ENCODE data around the gene CWC27.
"Not testable (repeated sequence)": the region's sequence is repeated elsewhere in the genome, so short reads cannot be mapped to it uniquely, and the experiment has no call there.

The CWC27 gene

GRCh38 chr5:64807520-64807919 lies 38.8 kb downstream of the CWC27 start:
- no peak overlapping the region for H3K4me3 Mint-ChIP-seq
- no peaks in the 10 kb centered on the region for H3K4me1 Mint-ChIP-seq (ENCODE audit: low read depth)
- no peak for DNase-seq
- H3K27ac Mint-ChIP-seq = no peak overlapping the region
- no peaks in the 10 kb centered on the region for H3K9me3 Mint-ChIP-seq
- H3K36me3 Mint-ChIP-seq (ENCODE audit: low read depth) = peaks cover 32% of the 10 kb centered on the region
- no peaks in the 10 kb centered on the region for H3K27me3 Mint-ChIP-seq

GRCh38 chr5:64811050-64811640 lies 42.4 kb downstream of the CWC27 start:
- Mint-ChIP-seq H3K36me3 (ENCODE audit: low read depth) (peaks cover 51% of the 10 kb centered on the region), H3K27ac (no peak overlapping the region), H3K27me3 (no peaks in the 10 kb centered on the region), H3K4me1 (ENCODE audit: low read depth) (peaks cover 11% of the 10 kb centered on the region), H3K9me3 (no peaks in the 10 kb centered on the region), H3K4me3 (no peak overlapping the region)
- DNase-seq = no peak

DNA sequence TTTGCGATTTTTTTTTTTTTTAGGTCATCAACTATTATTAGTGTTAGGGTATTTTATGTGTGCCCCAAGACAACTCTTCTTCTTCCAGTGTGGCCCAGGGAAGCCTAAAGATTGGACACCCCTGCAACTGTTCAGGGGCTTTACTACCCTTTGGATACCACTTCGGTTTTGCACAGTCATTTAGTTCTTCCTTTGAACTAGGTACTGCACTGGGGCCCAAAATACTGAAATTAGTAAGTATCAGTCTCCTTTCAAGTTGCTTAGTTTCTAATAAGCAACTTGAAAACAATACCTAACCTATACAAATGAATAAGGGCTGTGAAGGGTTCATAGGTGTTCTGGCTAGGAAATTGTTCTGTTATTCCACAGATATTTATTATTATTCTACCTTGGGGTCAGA lies 45.3 kb downstream of the CWC27 start:
- H3K27ac Mint-ChIP-seq = no peak overlapping the region
- no peaks in the 10 kb centered on the region for H3K27me3 Mint-ChIP-seq
- no peak for DNase-seq
- no peak overlapping the region for H3K4me3 Mint-ChIP-seq
- peaks cover 12% of the 10 kb centered on the region for H3K4me1 Mint-ChIP-seq (ENCODE audit: low read depth)
- H3K9me3 Mint-ChIP-seq = no peaks in the 10 kb centered on the region
- peaks cover 55% of the 10 kb centered on the region for H3K36me3 Mint-ChIP-seq (ENCODE audit: low read depth)

DNA sequence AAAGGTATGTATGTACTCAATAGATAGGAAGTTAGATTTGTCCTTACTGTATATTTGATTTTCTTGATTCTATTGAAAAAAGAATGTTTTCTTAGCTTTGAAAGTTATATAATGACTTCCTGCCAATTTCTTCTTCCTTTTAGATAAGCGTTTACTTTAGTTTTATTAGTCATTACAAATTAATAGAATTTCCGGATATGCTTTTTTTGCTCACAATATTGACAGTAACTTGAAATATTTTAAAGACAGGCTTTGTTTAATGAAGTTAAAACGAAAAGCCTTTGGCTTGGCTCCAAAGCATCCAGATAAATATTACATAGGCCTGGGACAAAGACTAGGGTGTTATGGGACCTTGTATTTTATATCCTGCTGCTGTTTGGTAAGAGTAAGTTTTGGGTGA lies 49.5 kb downstream of the CWC27 start:
- Mint-ChIP-seq H3K4me1 (ENCODE audit: low read depth) (peaks cover 26% of the 10 kb centered on the region), H3K27me3 (no peaks in the 10 kb centered on the region), H3K36me3 (ENCODE audit: low read depth) (peaks cover 60% of the 10 kb centered on the region), H3K9me3 (no peaks in the 10 kb centered on the region), H3K27ac (no peak overlapping the region), H3K4me3 (no peak overlapping the region)
- DNase-seq = no peak

DNA sequence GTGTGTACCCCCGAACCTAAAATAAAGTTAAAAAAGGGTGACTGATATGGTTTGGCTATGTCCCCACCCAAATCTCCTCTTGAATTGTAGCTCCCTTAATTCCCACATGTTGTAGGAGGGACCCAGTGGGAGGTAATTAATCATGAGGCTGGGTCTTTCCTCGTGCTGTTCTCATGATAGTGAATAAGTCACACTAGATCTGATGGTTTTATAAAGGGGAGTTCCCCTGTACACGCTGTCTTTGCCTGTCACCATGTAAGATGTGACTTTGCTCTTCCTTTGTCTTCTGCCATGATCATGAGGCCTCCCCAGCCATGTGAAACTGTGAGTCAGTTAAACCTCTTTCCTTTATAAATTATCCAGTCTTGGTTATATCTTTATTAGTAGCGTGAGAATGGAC lies 50.6 kb downstream of the CWC27 start:
- not testable (repeated sequence) for H3K4me3 Mint-ChIP-seq, H3K27ac Mint-ChIP-seq, H3K9me3 Mint-ChIP-seq, H3K27me3 Mint-ChIP-seq, DNase-seq
- Mint-ChIP-seq H3K4me1 (ENCODE audit: low read depth) (peaks cover 16% of the 10 kb centered on the region), H3K36me3 (ENCODE audit: low read depth) (peaks cover 52% of the 10 kb centered on the region)

DNA sequence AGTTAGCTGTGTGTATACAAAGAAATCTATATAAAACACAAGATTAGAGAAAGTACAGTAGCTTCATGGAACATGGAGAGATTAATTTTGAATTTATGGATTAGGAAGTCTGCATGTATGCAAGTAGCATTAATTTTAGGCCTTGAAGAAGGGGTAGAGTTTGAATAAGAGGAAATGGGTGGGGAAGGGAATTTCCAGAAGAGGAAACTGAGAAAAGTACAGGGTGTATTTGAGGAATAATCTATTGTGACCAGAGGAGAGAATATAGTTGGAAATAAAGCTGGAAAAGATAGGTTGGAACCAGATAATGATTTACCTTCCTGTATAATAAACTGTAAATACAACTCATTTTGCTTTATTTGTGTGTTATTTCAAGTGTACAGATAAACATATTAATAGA lies 53.6 kb downstream of the CWC27 start:
- no peak for DNase-seq
- Mint-ChIP-seq H3K4me3 (no peak overlapping the region), H3K4me1 (ENCODE audit: low read depth) (peaks cover 15% of the 10 kb centered on the region), H3K27me3 (no peaks in the 10 kb centered on the region), H3K27ac (peak overlapping the region; percentile 16), H3K9me3 (no peaks in the 10 kb centered on the region), H3K36me3 (ENCODE audit: low read depth) (peaks cover 39% of the 10 kb centered on the region)

GRCh38 chr5:64826541-64826940 lies 57.8 kb downstream of the CWC27 start:
- Mint-ChIP-seq H3K27ac (no peak overlapping the region), H3K9me3 (no peaks in the 10 kb centered on the region), H3K4me3 (no peak overlapping the region), H3K36me3 (ENCODE audit: low read depth) (peaks cover 45% of the 10 kb centered on the region), H3K4me1 (ENCODE audit: low read depth) (peaks cover 9% of the 10 kb centered on the region), H3K27me3 (no peaks in the 10 kb centered on the region)
- DNase-seq = no peak

DNA sequence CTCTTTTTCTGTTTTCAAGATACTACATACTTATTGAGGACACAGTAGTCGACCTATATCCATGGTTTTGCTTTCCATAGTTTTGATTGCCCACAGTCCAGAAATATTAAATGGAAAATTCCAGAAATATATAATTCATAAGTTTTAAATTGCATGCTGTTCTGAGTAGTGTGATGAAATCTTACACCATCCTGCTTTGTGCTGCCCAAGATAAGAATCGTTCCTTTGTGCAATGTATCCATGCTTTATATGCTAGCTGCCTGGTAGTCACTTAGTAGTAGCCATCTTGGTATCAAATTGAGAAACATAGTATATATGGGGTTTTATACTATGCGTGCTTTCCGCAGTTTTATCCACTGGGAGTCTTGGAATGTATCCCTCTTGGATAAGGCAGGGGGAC lies 59.0 kb downstream of the CWC27 start:
- Mint-ChIP-seq H3K9me3 (no peaks in the 10 kb centered on the region), H3K27me3 (no peaks in the 10 kb centered on the region), H3K36me3 (ENCODE audit: low read depth) (peaks cover 42% of the 10 kb centered on the region), H3K27ac (no peak overlapping the region), H3K4me3 (no peak overlapping the region), H3K4me1 (ENCODE audit: low read depth) (no peaks in the 10 kb centered on the region)
- DNase-seq = no peak

DNA sequence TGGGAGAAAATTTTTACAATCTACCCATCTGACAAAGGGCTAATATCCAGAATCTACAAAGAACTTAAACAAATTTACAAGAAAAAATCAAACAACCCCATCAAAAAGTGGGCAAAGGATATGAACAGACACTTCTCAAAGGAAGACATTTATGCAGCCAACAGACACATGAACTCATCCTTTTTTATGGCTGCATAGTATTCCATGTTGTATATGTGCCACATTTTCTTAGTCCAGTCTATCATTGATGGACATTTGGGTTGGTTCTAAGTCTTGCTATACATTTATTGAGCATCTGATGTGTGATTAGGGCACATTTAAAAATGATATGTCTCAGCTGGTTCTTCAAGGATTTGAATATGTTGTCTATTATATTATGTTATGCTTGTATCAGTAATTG lies 61.9 kb downstream of the CWC27 start:
- not testable (repeated sequence) for H3K9me3 Mint-ChIP-seq; H3K27me3 Mint-ChIP-seq; H3K27ac Mint-ChIP-seq; H3K4me3 Mint-ChIP-seq; DNase-seq; H3K4me1 Mint-ChIP-seq (ENCODE audit: low read depth)
- H3K36me3 Mint-ChIP-seq (ENCODE audit: low read depth) = peaks cover 47% of the 10 kb centered on the region

GRCh38 chr5:64831996-64832395 lies 63.3 kb downstream of the CWC27 start:
- no peak overlapping the region for H3K4me3 Mint-ChIP-seq
- H3K4me1 Mint-ChIP-seq (ENCODE audit: low read depth) = peaks cover 4% of the 10 kb centered on the region
- H3K27ac Mint-ChIP-seq = no peak overlapping the region
- no peak for DNase-seq
- H3K9me3 Mint-ChIP-seq = no peaks in the 10 kb centered on the region
- no peaks in the 10 kb centered on the region for H3K27me3 Mint-ChIP-seq
- H3K36me3 Mint-ChIP-seq (ENCODE audit: low read depth) = peaks cover 54% of the 10 kb centered on the region

GRCh38 chr5:64834037-64834436 lies 65.3 kb downstream of the CWC27 start:
- Mint-ChIP-seq H3K9me3 (no peaks in the 10 kb centered on the region), H3K27ac (no peak overlapping the region), H3K4me1 (ENCODE audit: low read depth) (peaks cover 4% of the 10 kb centered on the region), H3K4me3 (no peak overlapping the region), H3K36me3 (ENCODE audit: low read depth) (peaks cover 56% of the 10 kb centered on the region), H3K27me3 (no peaks in the 10 kb centered on the region)
- DNase-seq = no peak

DNA sequence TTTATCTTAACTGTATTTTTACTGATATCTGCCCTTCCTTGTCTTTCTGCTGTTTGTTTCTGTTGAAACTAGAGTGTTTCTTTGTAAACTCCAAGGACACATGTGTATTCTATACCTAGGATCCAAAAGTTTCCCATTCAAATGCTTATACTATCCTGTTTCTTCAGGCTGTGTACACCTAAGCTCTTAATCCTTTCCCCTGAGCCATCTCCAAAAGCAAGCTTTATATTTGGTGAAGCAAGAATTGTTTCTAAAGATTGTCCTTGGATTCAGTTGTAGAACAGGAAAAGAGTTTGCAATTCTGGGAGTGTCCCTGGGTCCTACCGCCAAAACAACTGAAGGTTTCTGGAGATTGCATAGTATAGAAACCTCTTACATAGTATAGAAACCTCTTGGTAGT lies 65.9 kb downstream of the CWC27 start:
- no peak overlapping the region for H3K27ac Mint-ChIP-seq
- H3K4me3 Mint-ChIP-seq = no peak overlapping the region
- peaks cover 55% of the 10 kb centered on the region for H3K36me3 Mint-ChIP-seq (ENCODE audit: low read depth)
- peaks cover 4% of the 10 kb centered on the region for H3K4me1 Mint-ChIP-seq (ENCODE audit: low read depth)
- DNase-seq = no peak
- no peaks in the 10 kb centered on the region for H3K9me3 Mint-ChIP-seq
- no peaks in the 10 kb centered on the region for H3K27me3 Mint-ChIP-seq

GRCh38 chr5:64835266-64835665 lies 66.5 kb downstream of the CWC27 start:
- DNase-seq = no peak
- Mint-ChIP-seq H3K4me3 (no peak overlapping the region), H3K9me3 (no peaks in the 10 kb centered on the region), H3K27ac (no peak overlapping the region), H3K27me3 (no peaks in the 10 kb centered on the region), H3K4me1 (ENCODE audit: low read depth) (peaks cover 4% of the 10 kb centered on the region), H3K36me3 (ENCODE audit: low read depth) (peaks cover 53% of the 10 kb centered on the region)

DNA sequence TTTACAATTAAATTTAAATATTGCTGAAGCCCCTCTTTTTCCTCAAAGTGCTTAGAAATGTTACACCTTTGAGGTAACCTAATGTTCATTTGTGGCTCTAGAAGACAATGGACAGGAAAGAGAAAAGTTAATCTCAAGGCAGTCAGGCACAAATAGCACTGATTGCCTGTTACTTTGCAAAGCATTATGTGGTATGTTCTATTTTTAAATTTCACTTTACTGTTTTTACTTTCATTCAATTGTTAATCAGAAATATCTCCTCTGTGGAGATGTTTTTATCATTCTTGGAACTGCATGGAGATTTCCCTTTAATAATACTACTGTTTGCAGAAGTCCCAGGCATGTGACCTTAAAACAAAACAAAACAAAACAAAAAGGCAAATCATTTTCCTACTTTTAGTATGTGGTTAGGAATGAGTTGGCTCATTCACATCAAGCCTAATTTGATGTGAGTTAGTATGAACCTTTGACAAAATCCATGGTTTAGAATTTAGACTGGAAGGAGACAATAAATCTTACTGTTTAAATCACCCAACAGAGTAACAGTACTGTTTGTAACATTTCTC lies 67.5 kb downstream of the CWC27 start:
- peaks cover 4% of the 10 kb centered on the region for H3K4me1 Mint-ChIP-seq (ENCODE audit: low read depth)
- peak overlapping the region; percentile 59 for H3K27ac Mint-ChIP-seq
- peaks cover 57% of the 10 kb centered on the region for H3K36me3 Mint-ChIP-seq (ENCODE audit: low read depth)
- H3K4me3 Mint-ChIP-seq = no peak overlapping the region
- H3K27me3 Mint-ChIP-seq = no peaks in the 10 kb centered on the region
- DNase-seq = no peak
- H3K9me3 Mint-ChIP-seq = no peaks in the 10 kb centered on the region

DNA sequence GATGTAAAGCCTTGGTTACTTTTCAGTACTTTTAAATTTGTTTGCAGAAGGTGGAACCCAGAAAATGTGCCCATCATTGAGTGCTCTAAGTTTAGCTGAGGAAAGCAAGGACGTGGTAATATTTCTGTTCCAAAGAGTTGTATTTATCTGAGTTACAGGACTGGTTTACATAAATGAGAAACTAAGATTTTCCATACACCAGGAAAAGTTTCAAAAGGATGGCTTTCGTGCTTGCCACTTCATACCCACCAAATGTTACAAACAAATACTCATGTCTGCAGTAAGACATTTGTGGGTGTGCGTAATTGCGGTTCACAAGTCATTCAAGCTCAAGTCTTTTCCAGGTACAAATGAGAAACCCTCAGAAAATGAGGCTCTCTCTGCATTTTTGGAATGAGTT lies 68.1 kb downstream of the CWC27 start:
- H3K27me3 Mint-ChIP-seq = no peaks in the 10 kb centered on the region
- no peak for DNase-seq
- H3K27ac Mint-ChIP-seq = peak overlapping the region; percentile 59
- peaks cover 60% of the 10 kb centered on the region for H3K36me3 Mint-ChIP-seq (ENCODE audit: low read depth)
- H3K4me3 Mint-ChIP-seq = no peak overlapping the region
- H3K9me3 Mint-ChIP-seq = no peaks in the 10 kb centered on the region
- peaks cover 4% of the 10 kb centered on the region for H3K4me1 Mint-ChIP-seq (ENCODE audit: low read depth)

GRCh38 chr5:64838376-64838775 lies 69.6 kb downstream of the CWC27 start:
- Mint-ChIP-seq H3K4me1 (ENCODE audit: low read depth) (peaks cover 4% of the 10 kb centered on the region), H3K27me3 (no peaks in the 10 kb centered on the region), H3K27ac (no peak overlapping the region), H3K36me3 (ENCODE audit: low read depth) (peaks cover 65% of the 10 kb centered on the region), H3K9me3 (no peaks in the 10 kb centered on the region), H3K4me3 (no peak overlapping the region)
- no peak for DNase-seq
